Lower lobe of right lung (tissue), 2 donors: ENCODE results near the gene RPS18. TPM values are rescaled to one million over a fixed set of nuclear protein-coding genes. Genes with fewer than 3 reads are reported as not detected.

Source experiments
- ATAC-seq, 2 donors: fragments of 200-7000 bp; cut with Tn5 transposase; one replicate each; pipeline ENCODE4 v1.9.1; 2020 to 2022; ENCODE audit warnings: mild to moderate bottlenecking in 2 of 2, moderate library complexity in 2 of 2
- DNase-seq: peaks from one replicate; pipeline ENCODE4 v3.0.0-alpha.2; 2020
- H3K27ac ChIP-seq: fragments of 200-600 bp; one replicate; pipeline ENCODE4 v1.8.0; 2022
- H3K27me3 ChIP-seq: fragments of 200-600 bp; one replicate; pipeline ENCODE4 v1.8.0; 2022; ENCODE audit warnings: low read depth
- H3K36me3 ChIP-seq: fragments of 200-600 bp; one replicate; pipeline ENCODE4 v1.8.0; 2022; ENCODE audit warnings: mild to moderate bottlenecking
- H3K4me1 ChIP-seq: fragments of 200-600 bp; one replicate; pipeline ENCODE4 v1.8.0; 2022
- H3K4me3 ChIP-seq: fragments of 200-600 bp; one replicate; pipeline ENCODE4 v1.8.0; 2022; ENCODE audit warnings: mild to moderate bottlenecking
- H3K9me3 ChIP-seq: fragments of 200-600 bp; one replicate; pipeline ENCODE4 v1.8.0; 2022
- intact Hi-C: fragments of 100-400 bp; cut with DNase I; formaldehyde crosslinking; loops from one replicate; pipeline ENCODE4 v1.11.0; 2022
- microRNA-seq: library from miRNA; unstranded; fragments of <30 nt; microRNA quantifications from one replicate; pipeline ENCODE4 v1.2.0, GENCODE V29; 2020; ENCODE audit warnings: borderline number of aligned reads
- total RNA-seq: library from RNA; stranded (reverse); fragmentation: NEBNext Ultra II Directional; extraction: Animal tissue kit (Norgen Biotek cat#: 25700); gene quantifications from one replicate; pipeline ENCODE4 v1.2.1, GENCODE V29; 2021
- TF ChIP-seq, protein P1 (sequence below): fragments of 200-600 bp; IDR thresholded peaks from one replicate; pipeline ENCODE4 v1.8.0; 2022; ENCODE audit warnings: antibody characterized with exemption, mild to moderate bottlenecking
- donor health status: DM: no; HTN: yes; CAD: no; lungs with severe emphysema.

RPS18 gene
- total RNA-seq, 1 donor from 2014 or later = 1,662 TPM

DNA sequence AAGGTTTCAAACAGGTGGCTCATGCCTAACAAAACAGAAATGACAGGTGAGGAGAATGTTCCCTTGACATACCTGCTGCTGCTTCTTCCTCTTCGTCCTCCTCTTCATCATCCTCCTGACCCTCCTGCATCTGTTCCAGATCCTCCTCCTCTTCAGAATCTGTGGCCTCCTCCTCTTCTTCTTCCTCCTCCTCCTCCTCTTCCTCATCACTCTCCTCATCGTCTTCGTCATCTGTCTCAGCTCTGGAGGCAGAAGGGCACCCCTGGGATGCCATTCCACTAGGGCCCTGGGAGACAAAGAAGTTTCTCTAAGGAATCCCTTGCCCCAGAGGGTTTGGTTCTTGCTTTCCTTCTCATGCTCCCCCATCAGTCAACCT is 48.1 kb downstream of the RPS18 start:
- intact Hi-C loops = no loop called here
- DNase-seq (no peak), ATAC-seq (no peak)
- no peak overlapping the region for H3K4me3 ChIP-seq
- TF ChIP-seq, protein P1, sequence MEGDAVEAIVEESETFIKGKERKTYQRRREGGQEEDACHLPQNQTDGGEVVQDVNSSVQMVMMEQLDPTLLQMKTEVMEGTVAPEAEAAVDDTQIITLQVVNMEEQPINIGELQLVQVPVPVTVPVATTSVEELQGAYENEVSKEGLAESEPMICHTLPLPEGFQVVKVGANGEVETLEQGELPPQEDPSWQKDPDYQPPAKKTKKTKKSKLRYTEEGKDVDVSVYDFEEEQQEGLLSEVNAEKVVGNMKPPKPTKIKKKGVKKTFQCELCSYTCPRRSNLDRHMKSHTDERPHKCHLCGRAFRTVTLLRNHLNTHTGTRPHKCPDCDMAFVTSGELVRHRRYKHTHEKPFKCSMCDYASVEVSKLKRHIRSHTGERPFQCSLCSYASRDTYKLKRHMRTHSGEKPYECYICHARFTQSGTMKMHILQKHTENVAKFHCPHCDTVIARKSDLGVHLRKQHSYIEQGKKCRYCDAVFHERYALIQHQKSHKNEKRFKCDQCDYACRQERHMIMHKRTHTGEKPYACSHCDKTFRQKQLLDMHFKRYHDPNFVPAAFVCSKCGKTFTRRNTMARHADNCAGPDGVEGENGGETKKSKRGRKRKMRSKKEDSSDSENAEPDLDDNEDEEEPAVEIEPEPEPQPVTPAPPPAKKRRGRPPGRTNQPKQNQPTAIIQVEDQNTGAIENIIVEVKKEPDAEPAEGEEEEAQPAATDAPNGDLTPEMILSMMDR = no peak
- H3K27ac ChIP-seq = no peak overlapping the region
- peaks cover 33% of the 10 kb centered on the region for H3K36me3 ChIP-seq
- H3K27me3 ChIP-seq = no peaks in the 10 kb centered on the region
- no peaks in the 10 kb centered on the region for H3K9me3 ChIP-seq
- peaks cover 71% of the 10 kb centered on the region for H3K4me1 ChIP-seq

DNA sequence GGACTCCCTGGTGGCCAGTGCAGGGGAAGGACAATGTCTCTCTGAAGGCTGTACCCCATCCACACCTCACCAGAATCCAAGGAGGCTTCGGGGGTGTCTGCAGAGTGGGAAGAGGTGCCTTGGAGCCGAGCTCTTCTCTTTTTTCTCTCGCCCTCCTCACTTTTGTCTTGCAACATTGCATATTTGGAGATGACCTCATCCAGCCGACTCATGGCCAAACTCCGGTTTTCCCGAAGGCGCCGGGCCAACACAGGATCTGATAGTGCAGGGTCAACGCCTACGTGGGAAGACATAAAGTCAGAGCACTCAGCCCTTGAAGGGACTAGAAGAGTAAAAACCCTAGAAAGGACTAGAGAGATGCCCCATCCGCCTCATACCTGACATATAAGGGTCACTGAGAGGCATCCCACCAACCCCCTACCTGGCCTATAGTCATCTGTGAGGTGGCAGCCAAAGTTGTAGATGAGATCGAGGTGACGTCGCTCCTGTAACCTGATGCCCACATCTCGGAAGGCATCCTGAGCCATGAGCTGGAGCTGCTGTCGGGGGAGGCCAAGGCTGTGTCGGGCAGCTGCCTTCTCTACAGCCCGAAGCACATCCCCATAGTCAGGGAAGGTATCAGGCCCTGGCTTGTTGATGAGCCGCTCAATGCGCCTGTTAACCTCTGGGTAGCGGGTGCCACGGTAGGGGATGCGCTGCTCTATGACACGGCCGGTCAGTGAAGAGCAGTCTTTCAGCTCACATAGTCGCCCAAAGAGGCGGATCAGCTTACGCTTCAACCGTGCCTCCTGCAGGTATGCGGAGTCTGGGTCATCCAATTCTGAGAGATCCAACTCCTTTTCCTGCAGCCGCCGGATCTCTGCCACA is 48.7 kb downstream of the RPS18 start:
- no peak for DNase-seq
- H3K4me3 ChIP-seq = no peak overlapping the region
- intact Hi-C loops = no loop called here
- peak overlapping the region; percentile 4 for H3K27ac ChIP-seq
- ATAC-seq = no peak
- H3K27me3 ChIP-seq = no peaks in the 10 kb centered on the region
- H3K4me1 ChIP-seq = peaks cover 65% of the 10 kb centered on the region
- no peaks in the 10 kb centered on the region for H3K9me3 ChIP-seq
- peaks cover 33% of the 10 kb centered on the region for H3K36me3 ChIP-seq
- TF ChIP-seq, protein P1 = no peak

DNA sequence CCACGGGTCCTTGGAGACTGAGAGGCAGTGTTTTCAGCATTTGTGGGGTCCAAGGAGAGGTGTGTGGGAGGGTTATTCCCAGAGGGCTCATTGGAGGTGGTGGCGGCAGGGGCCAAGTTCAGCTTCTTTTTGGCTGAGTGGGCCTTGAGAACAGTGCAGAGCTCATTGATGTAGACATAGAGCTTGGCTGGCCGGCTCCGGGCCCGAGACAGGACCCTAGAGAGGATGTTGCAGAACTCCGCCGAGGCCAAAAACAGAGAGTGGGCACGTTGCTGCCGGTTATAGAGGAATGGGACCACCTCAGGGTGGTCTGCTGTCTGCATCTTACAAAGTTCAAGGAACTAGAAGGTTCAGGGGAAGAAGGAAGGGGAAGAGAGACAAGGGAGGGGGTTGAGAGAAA is 49.4 kb downstream of the RPS18 start:
- DNase-seq (no peak), ATAC-seq (no peak)
- Histone ChIP-seq H3K4me1 (peaks cover 62% of the 10 kb centered on the region), H3K36me3 (peaks cover 29% of the 10 kb centered on the region), H3K27me3 (no peaks in the 10 kb centered on the region), H3K4me3 (peak overlapping the region; percentile 71), H3K27ac (no peak overlapping the region), H3K9me3 (no peaks in the 10 kb centered on the region)
- TF ChIP-seq, protein P1 = no peak
- intact Hi-C loops = no loop called here

DNA sequence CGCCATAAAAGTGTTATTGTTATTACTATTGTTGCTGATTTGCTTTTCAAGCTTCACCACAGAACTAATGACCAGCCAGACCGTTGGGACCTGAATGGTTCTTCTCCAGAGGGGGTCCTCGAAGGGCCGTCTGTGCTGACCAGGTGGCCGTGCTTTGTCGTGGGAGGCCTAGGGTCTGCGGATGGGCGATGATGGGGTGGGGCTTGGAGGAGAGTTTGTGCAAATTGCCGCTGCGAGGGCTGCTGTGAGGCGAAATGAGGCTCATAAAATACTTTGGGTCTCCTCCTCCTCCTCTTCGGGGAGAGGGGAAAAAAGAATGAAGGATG is 51.7 kb downstream of the RPS18 start:
- H3K27ac ChIP-seq = peak overlapping the region; percentile 89
- H3K27me3 ChIP-seq = no peaks in the 10 kb centered on the region
- peak in 1 of 2 donors; percentile 8 for ATAC-seq

DNA sequence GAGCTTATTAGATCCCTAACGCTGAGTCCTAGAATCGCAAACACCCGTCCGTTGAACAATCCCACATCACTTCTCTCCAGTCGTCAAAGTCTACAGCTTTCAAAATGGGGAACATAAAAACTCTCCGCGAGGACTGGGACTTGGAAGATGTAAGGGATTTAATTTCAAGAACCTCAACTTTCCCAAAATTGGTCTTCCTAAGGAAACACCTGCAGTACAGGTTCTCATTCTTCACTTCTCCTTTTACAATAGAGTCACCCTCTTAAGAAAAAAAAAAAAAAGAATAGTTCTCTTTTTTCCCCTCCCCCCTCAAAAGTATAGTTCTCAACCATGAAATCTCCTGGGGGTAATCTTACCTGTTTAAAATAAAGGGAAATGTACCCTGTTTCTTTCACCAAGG is 52.2 kb downstream of the RPS18 start:
- ATAC-seq (no peak), DNase-seq (no peak)
- TF ChIP-seq, protein P1 = no peak
- H3K27me3 ChIP-seq = no peaks in the 10 kb centered on the region
- H3K36me3 ChIP-seq = peaks cover 23% of the 10 kb centered on the region
- H3K27ac ChIP-seq = peak overlapping the region; percentile 89
- intact Hi-C loops = no loop called here
- peak overlapping the region; percentile 71 for H3K4me3 ChIP-seq
- no peaks in the 10 kb centered on the region for H3K9me3 ChIP-seq
- peaks cover 41% of the 10 kb centered on the region for H3K4me1 ChIP-seq

More for the DNA sequence above, 51.7 kb downstream of the RPS18 start:
- intact Hi-C loops = no loop called here
- peak overlapping the region; percentile 71 for H3K4me3 ChIP-seq
- TF ChIP-seq, protein P1 = no peak
- peaks cover 28% of the 10 kb centered on the region for H3K36me3 ChIP-seq
- peaks cover 46% of the 10 kb centered on the region for H3K4me1 ChIP-seq
- no peaks in the 10 kb centered on the region for H3K9me3 ChIP-seq
- DNase-seq = no peak

Small RNA genes within 50 kb of the gene (microRNA-seq; reads per million reads assigned to microRNA genes)
- not detected for gene MIR6834
- gene MIR6873 = not detected

Other genes with a start within 250 kb of the RPS18 start
- 600 TPM for gene HLA-DPA1, start 198.4 kb upstream of the RPS18 start, total RNA-seq
- gene HLA-DPB1, start 196.1 kb upstream of the RPS18 start, total RNA-seq = 483 TPM
- 0.77 TPM for gene COL11A2, start 79.6 kb upstream of the RPS18 start, total RNA-seq
- gene RXRB, start 71.4 kb upstream of the RPS18 start, total RNA-seq = 47.4 TPM
- 76.0 TPM for gene SLC39A7, start 71.2 kb upstream of the RPS18 start, total RNA-seq
- gene HSD17B8, start 67.4 kb upstream of the RPS18 start, total RNA-seq = 13.3 TPM
- 43.1 TPM for gene RING1, start 63.6 kb upstream of the RPS18 start, total RNA-seq
- 59.7 TPM for gene VPS52, start 199 bp upstream of the RPS18 start, total RNA-seq
- gene B3GALT4, start 5.0 kb downstream of the RPS18 start, total RNA-seq = 19.6 TPM
- 34.4 TPM for gene WDR46, start 17.2 kb downstream of the RPS18 start, total RNA-seq
- gene PFDN6, start 17.5 kb downstream of the RPS18 start, total RNA-seq = 32.9 TPM
- gene RGL2, start 26.9 kb downstream of the RPS18 start, total RNA-seq = 117 TPM
- gene TAPBP, start 42.0 kb downstream of the RPS18 start, total RNA-seq = 206 TPM
- 27.5 TPM for gene ZBTB22, start 45.7 kb downstream of the RPS18 start, total RNA-seq
- gene DAXX, start 50.9 kb downstream of the RPS18 start, total RNA-seq = 36.0 TPM
- gene KIFC1, start 119.7 kb downstream of the RPS18 start, total RNA-seq = 2.7 TPM
- 69.7 TPM for gene PHF1, start 138.9 kb downstream of the RPS18 start, total RNA-seq
- 153 TPM for gene CUTA, start 146.0 kb downstream of the RPS18 start, total RNA-seq
- 21.6 TPM for gene SYNGAP1, start 148.0 kb downstream of the RPS18 start, total RNA-seq
- gene ZBTB9, start 182.5 kb downstream of the RPS18 start, total RNA-seq = 9.5 TPM